Pulmonary artery endothelial cell (primary cell): ENCODE data around the gene CXCL17. TPM values are rescaled to one million over a fixed set of nuclear protein-coding genes. Genes with fewer than 3 reads are reported as not detected.
"Not testable (repeated sequence)": the region's sequence is repeated elsewhere in the genome, so short reads cannot be mapped to it uniquely, and the experiment has no call there.

Experiments used
- DNase-seq: peaks from one replicate; pipeline ENCODE4 v3.0.0-alpha.2; 2011; ENCODE audit warnings: low read depth, low spot score
- total RNA-seq: library from RNA; depleted of rRNA; stranded (reverse); fragments of >200 nt; gene quantifications from 2 replicates; pipeline ENCODE4 v1.2.3, GENCODE V29; 2014

Gene CXCL17, protein sequence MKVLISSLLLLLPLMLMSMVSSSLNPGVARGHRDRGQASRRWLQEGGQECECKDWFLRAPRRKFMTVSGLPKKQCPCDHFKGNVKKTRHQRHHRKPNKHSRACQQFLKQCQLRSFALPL
- total RNA-seq, result not detected in 2 replicates

- DNase-seq, result no peak
Observed at GRCh38 chr19:42442833-42443232, at the start of gene CXCL17. CXCL17 (minus strand) TSS chr19:42442946; CDS start chr19:42442832, 114 bp downstream.

DNA sequence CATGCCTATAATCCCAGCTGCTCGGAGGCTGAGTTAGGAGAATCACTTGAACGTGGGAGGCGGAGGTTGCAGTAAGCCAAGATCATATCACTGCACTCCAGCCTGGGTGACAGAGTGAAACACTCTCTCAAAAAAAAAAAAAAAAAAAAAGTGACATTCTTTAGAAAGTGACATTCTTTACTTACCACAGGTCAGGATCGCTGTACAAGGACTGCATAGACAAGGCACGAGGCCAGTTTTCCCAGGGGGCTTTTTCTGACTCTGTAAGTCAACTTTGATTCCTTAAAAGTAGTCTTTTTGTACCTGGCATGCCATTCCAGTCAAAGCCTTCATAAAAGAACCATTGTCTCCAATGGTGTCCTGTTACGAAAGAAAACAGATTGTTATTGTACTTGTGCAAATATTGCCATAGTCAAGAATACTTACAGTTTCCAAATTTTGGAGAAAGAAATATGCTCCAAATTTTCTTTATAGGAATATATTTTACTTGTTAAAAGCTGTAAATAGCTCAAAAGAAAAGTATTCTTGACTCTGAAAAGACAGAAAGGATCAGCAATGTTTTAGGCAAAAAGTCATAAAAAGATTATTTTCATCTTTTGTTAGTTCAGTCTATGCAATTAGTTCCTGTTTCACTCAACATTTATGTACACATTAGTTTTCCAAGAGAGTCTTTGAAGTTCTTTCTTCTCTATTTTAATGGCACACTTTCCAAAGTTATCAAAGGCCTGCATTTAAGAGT, 46.2 kb upstream of the CXCL17 start:
- no peak for DNase-seq

DNA sequence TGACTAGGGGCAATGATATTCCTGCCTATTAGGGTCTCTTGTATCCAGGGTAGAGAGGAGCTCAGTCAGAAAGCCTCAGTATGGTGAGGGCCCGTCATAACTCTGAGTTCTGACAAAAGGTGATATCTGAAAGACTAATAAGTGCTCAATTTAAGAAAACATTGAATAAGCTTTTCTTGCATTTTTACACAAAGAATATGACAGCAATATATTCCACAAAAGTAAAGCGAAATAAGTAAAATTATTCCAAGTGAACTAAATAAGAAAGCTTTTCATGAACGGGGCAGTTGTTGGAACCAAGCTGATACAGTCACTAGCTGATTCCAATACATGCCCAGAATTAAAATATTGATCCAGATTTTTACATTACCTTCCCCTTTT, 45.0 kb upstream of the CXCL17 start:
- DNase-seq, result no peak

GRCh38 chr19:42487032-42487797, 44.5 kb upstream of the CXCL17 start:
- no peak for DNase-seq

DNA sequence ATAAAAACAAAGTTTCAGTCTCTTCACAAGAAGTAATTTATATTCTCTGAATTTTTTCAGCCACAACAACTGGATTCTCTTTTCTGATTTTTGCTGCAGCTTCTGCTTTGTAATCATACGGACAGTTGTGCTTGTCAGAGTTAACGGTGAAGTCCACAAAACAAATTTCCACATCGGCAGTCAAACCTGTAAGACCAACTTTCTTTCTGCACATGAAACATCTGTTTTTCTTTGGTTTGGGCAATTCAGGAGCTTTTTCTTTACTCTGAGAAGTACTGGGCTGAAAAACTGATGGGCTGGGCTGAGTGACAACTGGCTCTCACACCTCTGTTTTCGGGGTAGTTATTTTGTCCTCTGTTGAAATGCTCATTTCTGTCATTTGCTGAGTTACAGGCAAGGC, 42.3 kb upstream of the CXCL17 start:
- not testable (repeated sequence) for DNase-seq

DNA sequence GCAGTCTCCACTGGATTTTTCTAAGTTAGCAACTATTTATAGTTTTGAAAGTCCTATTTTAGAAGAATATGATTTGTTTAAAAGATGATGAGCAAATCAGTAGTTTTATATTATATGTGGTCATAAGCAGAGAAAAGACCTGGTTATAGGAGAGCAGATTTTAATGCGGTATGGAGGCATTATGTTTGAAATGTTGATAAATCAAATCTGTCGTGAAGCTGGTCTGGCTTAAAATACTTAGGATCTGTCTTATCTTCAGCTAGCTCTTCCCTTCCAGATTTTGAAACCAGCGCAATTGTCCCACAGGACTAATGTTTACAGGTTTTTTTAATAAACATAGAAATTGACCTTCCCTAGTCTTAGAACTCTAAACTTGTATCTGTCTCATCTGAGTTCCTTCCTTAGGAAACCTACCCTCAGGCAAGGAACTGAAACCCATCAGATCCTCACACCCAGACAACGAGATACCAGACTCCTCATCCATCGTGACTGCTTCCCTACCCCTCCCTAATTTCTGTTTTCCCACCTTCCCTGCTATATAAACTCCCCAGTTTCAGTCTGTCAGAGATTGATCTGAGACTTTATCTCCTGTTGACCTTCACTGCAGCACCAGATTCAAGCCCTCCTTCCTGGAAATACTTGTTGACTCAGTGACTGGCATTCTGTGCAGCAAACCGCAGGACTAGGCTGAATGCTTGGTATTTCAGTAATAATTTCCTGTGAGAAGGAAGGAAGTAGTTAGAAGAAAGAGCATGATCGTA, 37.8 kb upstream of the CXCL17 start:
- no peak for DNase-seq

DNA sequence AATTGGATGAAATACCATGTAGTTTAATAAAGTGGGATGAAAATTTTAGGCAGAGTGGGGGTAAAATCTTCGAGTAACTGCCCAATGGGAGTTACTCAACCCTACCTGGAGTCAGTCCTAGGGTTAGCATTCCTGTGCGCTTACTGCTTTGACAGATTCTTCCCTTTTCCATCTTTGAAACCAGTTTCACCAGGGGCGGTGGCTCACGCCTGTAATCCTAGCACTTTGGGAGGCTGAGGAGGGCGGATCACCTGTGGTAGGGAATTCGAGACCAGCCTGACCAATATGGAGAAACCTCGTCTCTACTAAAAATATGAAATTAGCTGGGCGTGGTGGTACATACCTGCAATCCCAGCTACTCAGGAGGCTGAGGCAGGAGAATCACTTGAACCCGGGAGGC, 37.0 kb upstream of the CXCL17 start:
- DNase-seq, result no peak

DNA sequence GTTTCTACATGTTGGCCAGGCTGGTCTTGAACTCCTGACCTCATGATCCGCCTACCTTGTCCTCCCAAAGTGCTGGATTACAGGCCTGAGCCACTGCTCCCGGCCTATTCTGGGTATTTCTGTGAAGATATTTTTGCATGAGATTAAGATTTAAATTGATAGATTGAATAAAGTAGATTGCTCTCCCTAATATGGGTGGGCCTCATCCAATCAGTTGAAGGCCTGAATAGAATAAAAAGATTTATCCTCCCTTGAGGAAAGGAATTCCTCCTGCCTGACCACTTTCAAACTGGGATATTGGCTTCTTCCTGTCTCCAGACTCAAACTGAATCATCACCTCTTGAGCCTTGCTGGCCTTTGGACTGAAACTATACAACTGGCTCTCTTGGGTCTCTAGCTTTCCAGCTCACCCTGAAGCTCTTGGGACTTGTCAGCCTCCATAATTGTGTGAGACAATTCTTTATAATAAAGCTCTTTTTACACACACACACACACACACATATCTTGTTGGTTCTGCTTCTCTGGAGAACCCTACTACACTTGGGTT, 36.1 kb upstream of the CXCL17 start:
- no peak for DNase-seq

DNA sequence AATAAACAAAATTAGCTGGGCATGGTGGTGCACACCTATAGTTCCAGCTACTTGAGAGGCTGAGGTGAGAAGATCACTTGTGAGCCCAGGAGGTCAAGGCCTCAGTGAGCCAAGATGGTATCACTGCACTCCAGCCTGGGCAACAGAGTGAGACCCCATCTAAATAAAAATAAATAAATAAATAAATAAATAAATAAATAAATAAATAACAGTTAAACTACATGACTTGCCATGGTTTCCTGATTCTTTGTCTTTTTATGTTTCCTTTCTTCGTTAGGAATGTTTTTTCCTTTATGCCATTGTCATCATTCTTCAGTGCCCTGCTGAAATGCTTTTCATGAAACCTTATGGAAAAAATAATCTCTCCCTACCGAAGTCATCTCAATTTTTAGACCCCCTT, 35.2 kb upstream of the CXCL17 start:
- DNase-seq, result no peak

- DNase-seq, result no peak
Observed at GRCh38 chr19:42477117-42477516, 34.4 kb upstream of the CXCL17 start.

DNA sequence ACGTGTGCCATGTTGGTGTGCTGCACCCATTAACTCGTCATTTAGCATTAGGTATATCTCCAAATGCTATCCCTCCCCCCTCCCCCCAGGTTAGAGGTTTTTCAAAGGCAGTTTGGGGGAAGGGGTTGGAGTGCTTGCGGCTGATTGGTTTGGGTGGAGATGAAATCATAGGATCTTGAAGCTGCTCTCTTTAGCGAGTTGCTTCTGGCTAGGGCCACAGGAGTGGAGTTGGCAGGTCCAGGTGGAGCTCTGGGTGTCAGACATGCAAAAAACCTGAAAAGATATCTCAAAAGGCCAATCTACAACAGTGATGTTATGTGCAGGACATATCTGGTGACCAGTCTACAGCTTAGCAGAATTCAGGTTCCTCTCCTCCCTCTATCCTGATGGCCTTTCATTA, 32.6 kb upstream of the CXCL17 start:
- DNase-seq, result no peak

GRCh38 chr19:42474743-42475142, 32.0 kb upstream of the CXCL17 start:
- no peak for DNase-seq

- DNase-seq, result no peak
Observed at GRCh38 chr19:42473686-42474085, 30.9 kb upstream of the CXCL17 start.

DNA sequence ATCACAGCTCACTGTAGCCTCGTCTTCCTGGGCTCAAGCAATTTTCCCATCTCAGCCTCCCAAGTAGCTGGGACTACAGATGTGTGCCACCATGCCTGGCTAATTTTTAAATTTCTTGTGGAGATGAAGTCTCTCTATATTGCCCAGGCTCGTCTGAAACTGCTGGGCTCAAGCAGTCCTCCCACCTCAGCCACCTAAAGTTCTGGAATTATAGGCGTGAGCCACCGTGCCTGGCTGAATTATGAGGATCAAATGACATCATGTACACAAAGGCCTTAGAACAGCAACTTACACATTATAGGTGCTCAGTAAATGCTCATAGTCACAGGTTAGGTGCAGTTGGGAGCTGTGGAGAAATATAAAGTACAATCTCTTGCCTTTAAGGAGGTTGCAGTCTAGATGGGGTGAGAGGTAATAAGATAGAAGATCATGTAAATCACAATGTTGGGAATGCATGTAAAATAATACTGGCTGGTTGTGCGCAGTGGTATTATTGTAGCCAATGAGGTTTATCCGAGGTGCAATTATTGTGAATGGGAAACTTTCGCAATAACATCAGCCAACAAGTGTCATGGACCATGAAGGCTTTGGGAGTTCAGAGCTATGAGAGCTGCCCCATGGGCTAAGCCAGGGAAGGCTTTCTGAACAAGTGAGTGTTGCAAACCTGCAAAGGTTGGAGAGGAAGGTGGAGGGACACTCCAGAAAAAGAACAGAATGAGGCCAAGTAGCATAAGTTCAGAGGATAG, 29.8 kb upstream of the CXCL17 start:
- DNase-seq, result no peak

- DNase-seq, result no peak
Observed at GRCh38 chr19:42471554-42472249, 29.0 kb upstream of the CXCL17 start.

- no peak for DNase-seq
Observed at GRCh38 chr19:42469311-42470235, 26.8 kb upstream of the CXCL17 start.

- no peak for DNase-seq
Observed at GRCh38 chr19:42468273-42468796, 25.6 kb upstream of the CXCL17 start.

DNA sequence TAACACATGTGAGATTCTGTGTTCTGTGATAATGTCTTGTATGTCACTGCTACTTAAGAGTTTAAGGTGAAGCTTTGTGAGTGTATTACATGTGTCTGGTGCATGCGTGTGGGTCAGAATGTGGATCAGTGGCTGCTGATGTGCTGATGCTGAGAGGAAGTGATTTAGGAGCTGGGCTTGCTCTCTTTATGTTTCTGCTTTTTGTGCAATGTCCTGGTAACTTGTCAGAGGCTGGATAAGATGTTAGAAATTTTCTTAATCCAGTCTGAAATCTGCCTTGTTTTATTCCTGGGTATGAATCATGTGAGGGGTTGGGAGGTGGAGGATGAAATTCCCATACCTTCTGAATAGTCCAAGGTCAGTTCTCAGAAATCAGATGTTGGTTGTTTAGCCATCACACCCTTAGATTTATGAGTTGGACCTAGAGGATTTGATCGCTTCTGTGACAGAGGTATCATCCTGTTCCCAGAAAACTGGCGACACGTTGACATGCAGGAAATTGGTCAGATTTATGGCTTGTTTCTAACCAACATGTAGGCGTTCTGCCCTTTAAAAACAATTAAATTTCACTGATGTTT, 24.5 kb upstream of the CXCL17 start:
- no peak for DNase-seq
